Activated B cell treated with CpG ODN at 0.5 μM for 24 hours (primary cell): ENCODE measurements around the gene GPR176. TPM values are rescaled to one million over a fixed set of nuclear protein-coding genes. Genes with fewer than 3 reads are reported as not detected.

Experiments
- ATAC-seq: fragments of 200-7000 bp; cut with Tn5 transposase; one replicate; pipeline ENCODE4 v1.10.0; 2021; ENCODE audit warnings: low read depth, mild to moderate bottlenecking, moderate library complexity
- CTCF ChIA-PET: fragments of 350-600 bp; sonication (Branson Sonifier 250); formaldehyde crosslinking; loops from one replicate; lab custom pipeline; 2021; ENCODE audit warnings: antibody characterized with exemption; lab: Charles Lee
- POLR2A ChIA-PET: fragments of 350-600 bp; sonication (Branson Sonifier 250); formaldehyde crosslinking; loops from one replicate; lab custom pipeline; 2021; ENCODE audit warnings: antibody characterized with exemption; lab: Charles Lee
- DNase-seq: peaks from one replicate; pipeline ENCODE4 v3.0.0; 2022
- H3K27ac Mint-ChIP-seq: one replicate; pipeline ENCODE4 v1.8.0; 2020; ENCODE audit warnings: mixed read lengths
- H3K27me3 Mint-ChIP-seq: one replicate; pipeline ENCODE4 v1.8.0; 2021; ENCODE audit warnings: mixed read lengths
- H3K36me3 Mint-ChIP-seq: one replicate; pipeline ENCODE4 v1.8.0; 2021; ENCODE audit warnings: low read depth, mixed read lengths
- H3K4me1 Mint-ChIP-seq: one replicate; pipeline ENCODE4 v1.8.0; 2021; ENCODE audit warnings: mixed read lengths
- H3K4me3 Mint-ChIP-seq: one replicate; pipeline ENCODE4 v1.8.0; 2020; ENCODE audit warnings: mild to moderate bottlenecking, mixed read lengths
- H3K9me3 Mint-ChIP-seq: one replicate; pipeline ENCODE4 v1.8.0; 2020; ENCODE audit warnings: mixed read lengths
- CTCF ChIP-seq: fragments of 200-600 bp; IDR thresholded peaks from one replicate; pipeline ENCODE4 v1.8.0; 2022; ENCODE audit warnings: antibody characterized with exemption, mild to moderate bottlenecking
- intact Hi-C: fragments of 100-400 bp; cut with micrococcal nuclease; formaldehyde crosslinking; loops from one replicate; pipeline ENCODE4 v1.15.1; 2024
- total RNA-seq: library from RNA; stranded (reverse); gene quantifications from 2 replicates; pipeline ENCODE4 v1.2.3, GENCODE V29; 2022

The GPR176 gene
- total RNA-seq, 1 donor from 2014 or later = not detected

GRCh38 chr15:39784125-39784524 lies 135.9 kb downstream of the GPR176 start:
- CTCF ChIA-PET = interaction anchor here (1.3 to 2.3 kb wide), 3 partner anchors 261 to 495 kb away, joined by 5 to 14 read pairs (median 5); no protein-coding TSS in a partner anchor
- H3K27me3 Mint-ChIP-seq = no peaks in the 10 kb centered on the region
- H3K36me3 Mint-ChIP-seq = peaks cover 14% of the 10 kb centered on the region
- intact Hi-C loops = loop anchor here (5.0 to 10.0 kb wide), 3 partner anchors 598 to 1332 kb away; partner anchors contain the start of genes FAM98B and KNSTRN
- peaks cover 44% of the 10 kb centered on the region for H3K4me1 Mint-ChIP-seq
- POLR2A ChIA-PET = no interaction called here
- H3K9me3 Mint-ChIP-seq = no peaks in the 10 kb centered on the region
- ATAC-seq = no peak
- DNase-seq = no peak
- peak overlapping the region; percentile 24 for H3K27ac Mint-ChIP-seq
- TF ChIP-seq CTCF = no peak
- H3K4me3 Mint-ChIP-seq = peak overlapping the region; percentile 98

GRCh38 chr15:39783244-39783820 lies 136.7 kb downstream of the GPR176 start:
- Mint-ChIP-seq H3K36me3 (peaks cover 14% of the 10 kb centered on the region), H3K4me1 (peaks cover 44% of the 10 kb centered on the region), H3K4me3 (peak overlapping the region; percentile 98), H3K9me3 (no peaks in the 10 kb centered on the region), H3K27ac (peak overlapping the region; percentile 91), H3K27me3 (peaks cover 2% of the 10 kb centered on the region)
- no peak for DNase-seq
- CTCF ChIA-PET = no interaction called here
- POLR2A ChIA-PET = interaction anchor here (1.0 to 1.9 kb wide), 11 partner anchors 14 to 539 kb away, joined by 3 to 9 read pairs (median 4); partner anchors contain the start of genes BMF, EIF2AK4, GPR176 and PLCB2
- TF ChIP-seq CTCF = no peak
- no peak for ATAC-seq
- intact Hi-C loops = loop anchor here (2.0 to 10.0 kb wide), 6 partner anchors 323 to 1331 kb away; partner anchors contain the start of genes BUB1B, FAM98B and KNSTRN

GRCh38 chr15:39782441-39783138 lies 137.5 kb downstream of the GPR176 start, which contains the start of gene FSIP1:
FSIP1 (minus strand) TSS chr15:39782841; CDS start chr15:39776524, 6,317 bp downstream.
- ChIA-PET CTCF (no interaction called here), POLR2A (interaction anchor here (0.6 to 1.9 kb wide), 15 partner anchors 12 to 540 kb away, joined by 3 to 9 read pairs (median 4); partner anchors contain the start of genes BMF, EIF2AK4, GPR176 and PLCB2)
- DNase-seq = peak; percentile 98
- H3K36me3 Mint-ChIP-seq = peaks cover 14% of the 10 kb centered on the region
- TF ChIP-seq CTCF = no peak
- intact Hi-C loops = loop anchor here (1.0 to 10.0 kb wide), 10 partner anchors 137 to 1330 kb away; partner anchors contain the start of genes BUB1B, EIF2AK4, FAM98B and INAFM2
- H3K27ac Mint-ChIP-seq = peak within 1 kb of the TSS; percentile 91
- peak; percentile 98 for ATAC-seq
- peaks cover 4% of the 10 kb centered on the region for H3K27me3 Mint-ChIP-seq
- H3K4me1 Mint-ChIP-seq = peaks cover 41% of the 10 kb centered on the region
- H3K4me3 Mint-ChIP-seq = peak within 1 kb of the TSS; percentile 98
- H3K9me3 Mint-ChIP-seq = no peaks in the 10 kb centered on the region

GRCh38 chr15:39781967-39782302 lies 138.1 kb downstream of the GPR176 start:
- Mint-ChIP-seq H3K27ac (peak overlapping the region; percentile 91), H3K36me3 (peaks cover 14% of the 10 kb centered on the region), H3K4me3 (peak overlapping the region; percentile 98), H3K27me3 (peaks cover 10% of the 10 kb centered on the region), H3K9me3 (no peaks in the 10 kb centered on the region), H3K4me1 (peaks cover 41% of the 10 kb centered on the region)
- POLR2A ChIA-PET = interaction anchor here (0.8 to 1.9 kb wide), 9 partner anchors 13 to 541 kb away, joined by 3 to 9 read pairs (median 4); partner anchors contain the start of gene EIF2AK4
- DNase-seq = no peak
- TF ChIP-seq CTCF = no peak
- ATAC-seq = no peak
- CTCF ChIA-PET = no interaction called here
- intact Hi-C loops = loop anchor here (1.0 to 10.0 kb wide), 10 partner anchors 137 to 1330 kb away; partner anchors contain the start of genes BUB1B, EIF2AK4, FAM98B and INAFM2
